GM18519 (cell line): ENCODE results near the gene PKLR.
"Not testable (repeated sequence)": the region's sequence is repeated elsewhere in the genome, so short reads cannot be mapped to it uniquely, and the experiment has no call there.

Experiments
- ATAC-seq: cut with Tn5 transposase; IDR thresholded peaks from one replicate; pipeline ENCODE4 v1.9.1; 2021; ENCODE audit warnings: mild to moderate bottlenecking, moderate library complexity; ENCODE audit not compliant: unreplicated experiment, low FRiP score

Gene PKLR

DNA sequence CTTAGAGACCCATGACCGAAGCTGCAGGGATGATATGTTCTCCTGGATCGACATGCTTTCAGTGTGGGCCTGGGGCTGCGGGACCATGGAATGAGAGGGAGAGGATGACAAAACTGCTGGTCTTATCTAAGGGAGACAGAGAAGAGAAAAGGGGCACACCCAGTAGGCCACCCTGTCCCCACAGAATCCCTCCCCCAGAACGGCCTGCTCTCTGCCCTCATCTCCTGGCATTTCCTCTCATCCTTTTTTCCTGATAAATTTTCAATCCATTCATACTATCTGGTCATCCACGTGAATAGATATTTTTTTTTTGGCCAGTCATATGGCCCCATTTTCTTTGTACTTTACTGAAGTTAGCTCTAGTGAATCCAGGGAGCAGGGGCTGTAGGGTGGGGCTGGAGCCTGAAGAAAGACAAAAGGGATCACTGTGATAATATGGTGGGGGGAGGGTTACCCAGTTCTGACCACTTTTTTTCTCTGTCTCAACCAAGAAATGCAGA lies at the start of gene PKLR:
TSS of gene PKLR (minus strand) at position 97 of the 500 bp plus-strand sequence. CDS start at position 54, 43 bp downstream.
- no peak for ATAC-seq

DNA sequence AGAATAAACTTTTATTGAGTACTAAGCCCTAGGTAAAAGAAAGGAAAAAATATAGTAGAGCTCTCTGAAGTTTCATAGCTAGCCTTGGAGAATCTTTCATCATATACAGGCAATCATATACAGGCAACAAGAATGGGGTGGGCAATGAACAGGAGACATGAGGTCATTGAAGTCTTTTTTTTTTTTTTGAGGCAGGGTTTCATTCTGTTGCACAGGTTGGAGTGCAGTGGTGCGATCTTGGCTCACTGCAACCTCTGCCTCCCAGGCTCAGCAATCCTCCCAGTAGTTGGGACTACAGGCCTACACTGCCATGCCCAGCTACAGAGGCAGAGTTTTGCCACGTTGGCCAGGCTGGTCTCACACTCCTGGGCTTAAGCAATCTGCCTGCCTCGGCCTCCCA lies 41.6 kb upstream of the PKLR start:
- ATAC-seq: no peak

- ATAC-seq: no peak
Measured at GRCh38 chr1:155339515-155340097, 38.4 kb upstream of the PKLR start.

DNA sequence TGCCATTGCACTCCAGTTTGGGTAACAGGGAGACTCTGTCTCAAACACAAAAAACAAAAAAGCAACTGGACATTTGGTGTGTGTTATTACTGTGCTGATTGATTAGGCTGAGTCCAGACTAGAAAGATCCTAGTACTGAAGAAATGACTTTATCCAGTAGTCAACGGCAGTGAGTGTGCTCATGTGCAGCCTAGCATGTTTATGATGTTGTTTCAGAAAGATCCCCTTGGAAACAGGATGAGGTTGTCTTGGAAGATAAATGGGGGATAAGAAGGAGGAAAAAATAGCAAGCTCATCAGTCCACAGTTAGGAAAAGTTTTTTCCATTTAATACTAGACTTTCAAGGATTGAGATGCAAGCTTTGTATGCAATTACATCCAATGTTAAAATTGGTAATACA lies 33.7 kb upstream of the PKLR start:
- ATAC-seq: no peak

DNA sequence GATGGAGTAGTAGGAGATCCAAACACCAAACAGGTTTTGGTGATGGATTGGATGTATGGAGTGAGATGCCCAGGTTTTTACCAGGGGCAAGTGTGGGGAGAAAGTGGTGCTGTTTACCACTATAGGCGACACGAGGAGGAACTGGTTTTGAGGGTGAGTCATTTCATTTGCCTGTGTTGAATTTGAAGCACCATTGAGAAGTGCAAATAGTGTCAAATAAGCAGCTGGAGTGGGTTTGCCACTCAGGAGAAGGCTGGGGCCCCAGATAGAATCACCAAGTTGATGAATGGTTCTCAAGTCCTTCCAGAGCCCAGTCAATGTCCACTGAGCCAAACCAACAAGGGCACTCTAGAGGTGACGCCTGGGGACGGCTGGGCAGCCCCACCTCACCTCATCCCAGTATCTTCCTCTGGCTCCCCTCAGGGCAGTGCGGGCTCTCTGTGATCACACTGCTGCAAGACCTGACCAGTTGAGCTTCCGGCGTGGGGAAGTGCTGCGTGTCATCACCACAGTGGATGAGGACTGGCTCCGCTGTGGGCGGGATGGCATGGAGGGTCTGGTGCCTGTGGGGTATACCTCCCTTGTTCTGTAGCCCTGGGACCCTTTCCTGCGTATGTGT lies 28.9 kb upstream of the PKLR start:
- ATAC-seq: no peak

DNA sequence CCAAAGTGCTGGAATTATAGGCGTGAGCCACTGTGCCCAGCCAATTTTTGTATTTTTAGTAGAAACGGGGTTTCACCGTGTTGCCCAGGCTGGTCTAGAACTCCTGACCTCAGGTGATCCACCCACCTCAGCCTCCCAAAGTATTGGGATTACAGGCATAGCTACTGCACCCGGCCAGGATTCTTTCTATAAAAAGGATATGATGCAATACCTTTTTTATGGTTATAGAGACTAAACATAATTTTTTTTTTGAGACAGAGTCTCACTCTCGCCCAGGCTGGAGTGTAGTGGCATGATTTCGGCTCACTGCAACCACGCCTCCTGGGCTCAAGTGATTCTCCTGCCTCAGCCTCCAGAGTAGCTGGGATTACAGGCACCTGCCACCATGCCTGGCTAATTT lies 27.6 kb upstream of the PKLR start:
- not testable (repeated sequence) for ATAC-seq

DNA sequence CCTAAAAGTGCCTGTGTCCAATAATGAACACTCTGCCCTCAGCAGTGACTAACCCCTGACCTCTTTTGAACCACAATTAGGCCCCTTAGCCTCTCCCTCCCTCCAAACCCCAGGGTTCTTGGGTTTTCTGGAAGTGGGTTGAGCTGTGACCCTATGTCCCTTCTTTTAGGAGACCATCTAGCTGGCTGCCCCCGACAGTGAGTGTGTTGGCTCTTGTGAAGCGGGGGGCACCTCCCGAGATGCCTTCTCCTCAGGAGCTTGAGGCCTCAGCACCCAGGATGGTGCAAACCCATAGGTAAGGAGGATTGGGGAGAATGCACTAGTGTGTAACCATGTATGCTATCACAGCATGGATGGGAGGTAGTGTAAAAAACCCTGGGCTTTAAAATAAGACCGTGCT lies 26.7 kb upstream of the PKLR start:
- no peak for ATAC-seq

DNA sequence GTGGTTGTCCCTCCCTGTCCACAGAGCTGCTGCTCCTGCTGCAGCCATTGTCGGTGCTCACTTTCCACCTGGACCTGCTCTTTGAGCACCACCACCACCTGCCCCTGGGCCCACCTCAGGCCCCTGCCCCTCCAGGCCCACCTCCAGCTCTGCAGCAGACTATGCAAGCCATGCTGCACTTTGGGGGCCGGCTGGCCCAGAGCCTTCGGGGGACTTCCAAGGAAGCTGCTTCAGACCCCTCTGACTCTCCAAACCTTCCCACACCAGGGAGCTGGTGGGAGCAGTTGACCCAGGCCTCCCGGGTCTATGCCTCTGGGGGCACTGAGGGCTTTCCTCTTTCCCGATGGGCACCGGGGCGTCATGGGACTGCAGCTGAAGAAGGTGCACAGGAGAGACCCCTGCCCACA lies 25.4 kb upstream of the PKLR start:
- ATAC-seq: no peak

DNA sequence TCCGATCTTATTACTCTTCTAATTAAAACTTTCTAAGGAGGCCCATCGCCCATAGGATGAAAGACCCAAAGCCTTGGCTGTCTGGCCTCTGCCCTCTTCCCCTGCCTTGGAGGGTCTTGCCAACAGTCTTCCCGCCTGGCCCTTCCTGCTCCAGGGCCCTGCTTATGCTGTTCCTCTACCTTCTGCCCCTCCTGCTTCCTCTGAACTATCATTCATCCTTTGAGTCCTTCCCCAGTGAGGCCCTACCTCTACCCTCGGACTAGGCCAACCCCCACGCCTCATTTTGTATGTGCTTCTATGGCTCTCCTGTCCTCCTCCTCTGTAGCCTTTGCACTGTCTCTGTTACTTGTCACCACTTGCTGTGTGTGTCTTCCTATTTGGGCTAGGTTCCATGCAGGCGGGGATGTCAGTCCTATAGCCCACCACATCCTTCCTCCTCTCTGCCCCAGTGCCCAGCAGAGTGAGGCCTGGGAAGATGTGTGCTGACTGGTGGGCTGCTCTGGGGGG lies 24.8 kb upstream of the PKLR start:
- no peak for ATAC-seq

- ATAC-seq: no peak
Measured at GRCh38 chr1:155325603-155325893, 24.3 kb upstream of the PKLR start.

DNA sequence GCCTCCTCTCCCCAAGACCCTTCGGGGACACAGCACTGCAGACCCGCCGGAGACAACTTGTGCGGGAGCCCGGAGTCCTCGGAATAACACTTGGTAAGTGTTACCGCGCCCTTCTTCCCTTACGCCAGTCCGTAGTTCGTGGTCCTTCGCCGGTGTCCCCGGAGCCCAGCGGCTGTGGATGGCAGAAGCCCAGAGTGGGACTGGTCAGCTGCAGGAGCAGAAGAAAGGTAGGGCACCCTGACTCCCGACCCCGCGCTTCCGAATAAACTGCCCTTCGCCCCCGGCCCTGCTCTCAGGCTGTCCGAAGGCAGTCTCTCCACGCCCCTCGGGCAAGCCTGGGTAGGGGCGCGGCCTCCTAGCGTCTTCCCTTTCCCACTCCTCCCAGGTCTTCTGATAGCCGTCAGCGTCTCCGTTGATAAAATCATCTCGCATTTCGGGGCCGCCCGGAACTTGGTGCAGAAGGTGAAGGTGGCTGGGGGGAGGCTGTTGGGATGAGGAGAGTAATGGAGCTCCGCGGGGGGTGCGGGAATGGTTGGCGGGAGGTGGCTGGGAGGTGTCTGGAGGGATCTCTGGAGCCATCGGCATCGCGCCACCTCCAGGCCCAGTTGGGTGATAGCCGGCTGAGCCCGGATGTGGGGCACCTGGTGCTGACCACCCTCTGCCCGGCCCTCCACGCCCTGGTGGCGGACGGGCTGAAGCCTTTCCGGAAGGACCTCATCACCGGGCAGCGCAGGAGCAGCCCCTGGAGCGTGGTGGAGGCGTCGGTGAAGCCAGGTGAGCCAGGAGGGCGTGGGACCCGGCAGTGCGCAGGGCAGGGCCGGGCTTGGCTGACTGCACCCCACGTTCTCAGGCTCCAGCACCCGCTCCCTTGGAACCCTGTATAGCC lies 23.7 kb upstream of the PKLR start:
- no peak for ATAC-seq

GRCh38 chr1:155324037-155324716 lies 22.9 kb upstream of the PKLR start:
- ATAC-seq: peak; percentile 40

DNA sequence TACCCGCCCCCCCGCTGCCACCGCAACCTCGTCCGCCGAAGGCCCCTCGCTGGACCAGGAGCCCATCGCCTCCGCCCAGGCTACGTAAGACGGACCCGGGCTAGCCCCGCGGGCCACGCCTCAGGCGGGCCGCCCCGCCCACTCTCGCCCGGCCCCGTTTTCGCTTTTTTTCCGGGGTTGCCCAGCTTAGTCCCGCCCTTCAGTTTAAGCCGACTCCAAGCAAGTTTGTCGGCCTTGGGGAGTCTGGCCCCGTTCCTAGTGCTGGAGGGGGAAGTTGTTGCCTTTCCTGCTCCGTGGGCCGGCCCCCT lies 22.4 kb upstream of the PKLR start:
- ATAC-seq: peak; percentile 13

- peak; percentile 22 for ATAC-seq
Measured at GRCh38 chr1:155322953-155323728, 21.9 kb upstream of the PKLR start.

GRCh38 chr1:155322571-155322952 lies 21.3 kb upstream of the PKLR start:
- no peak for ATAC-seq

- no peak for ATAC-seq
Measured at GRCh38 chr1:155321639-155322503, 20.6 kb upstream of the PKLR start.

DNA sequence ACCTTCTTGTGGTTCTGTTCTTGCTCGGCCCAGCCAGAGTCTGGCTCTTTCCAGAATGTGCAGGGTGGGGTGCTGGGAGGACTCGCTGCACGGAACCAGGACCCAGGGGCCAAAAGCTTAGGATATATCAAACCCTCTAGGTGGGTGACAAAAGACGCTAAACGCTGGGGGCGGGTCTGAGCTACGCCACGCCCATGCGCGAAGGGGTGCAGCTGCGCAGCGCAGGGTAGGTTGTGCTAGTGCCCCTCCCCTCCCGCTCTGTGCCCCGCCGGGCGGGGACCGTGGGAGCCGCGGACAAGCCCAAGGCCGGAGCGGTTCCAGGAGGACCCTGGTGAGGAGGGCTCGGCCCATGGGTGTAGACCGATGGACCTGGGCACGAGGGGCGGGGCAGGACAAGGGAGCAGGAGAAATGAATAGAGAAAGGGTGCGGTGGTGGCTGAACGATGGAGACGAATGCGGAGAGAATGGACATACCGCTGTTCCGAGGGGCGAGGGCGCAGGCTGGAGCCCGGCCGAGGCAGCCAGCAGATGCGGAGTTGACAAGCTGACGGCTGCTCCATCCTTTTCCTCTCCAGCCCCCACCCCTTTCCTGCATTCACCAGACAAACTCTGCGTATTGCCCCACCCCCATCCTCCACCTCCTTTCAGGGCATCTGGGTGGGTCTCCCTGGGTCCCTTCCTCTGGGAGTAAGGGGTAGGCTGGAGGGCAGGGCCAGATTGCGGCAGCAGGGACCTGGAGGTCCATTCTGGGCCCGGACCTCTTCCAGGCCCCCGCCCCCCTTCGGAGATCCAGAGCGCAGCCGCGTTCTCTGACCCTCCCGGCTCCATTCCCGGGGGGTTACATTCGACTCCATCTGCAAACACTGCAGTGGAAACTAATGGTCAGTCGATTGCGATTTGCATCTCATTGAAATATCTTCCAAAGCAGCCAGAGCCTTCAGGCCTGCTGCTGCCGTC lies 19.7 kb upstream of the PKLR start, which contains the start of gene RUSC1:
TSS of gene RUSC1 (plus strand) at position 234 of the 957 bp plus-strand sequence. CDS start 880 bp downstream, outside the sequence.
- no peak for ATAC-seq

DNA sequence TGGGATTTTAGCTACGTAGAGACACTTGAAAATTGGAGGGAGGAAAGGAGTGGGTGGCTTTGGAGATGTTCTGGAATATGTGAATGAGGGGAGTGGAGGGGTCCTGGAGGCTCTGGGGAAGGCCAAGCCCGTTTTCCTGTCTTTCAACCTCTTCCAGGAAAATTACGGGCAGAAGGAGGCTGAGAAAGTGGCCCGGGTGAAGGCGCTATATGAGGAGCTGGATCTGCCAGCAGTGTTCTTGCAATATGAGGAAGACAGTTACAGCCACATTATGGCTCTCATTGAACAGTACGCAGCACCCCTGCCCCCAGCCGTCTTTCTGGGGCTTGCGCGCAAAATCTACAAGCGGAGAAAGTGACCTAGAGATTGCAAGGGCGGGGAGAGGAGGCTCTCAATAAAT lies 19.0 kb upstream of the PKLR start:
- ATAC-seq: no peak
